ENCODE measurements around the gene PRAME. TPM values are rescaled to one million over a fixed set of nuclear protein-coding genes. Genes with fewer than 3 reads are reported as not detected.

Gene PRAME
- total and polyA plus RNA-seq, 12 donors = 0.22 to 0.49 (median 0.41) TPM; not detected in 8

GRCh38 chr22:22591348-22592299 is 32.6 kb upstream of the PRAME start:
- WGBS, 2 donors = 59 to 62% methylated on average over 8 of the region's 8 CpGs
- no peaks in the 10 kb centered on the region for H3K4me1 ChIP-seq
- H3K36me3 ChIP-seq = no peaks in the 10 kb centered on the region
- no peak overlapping the region for H3K4me3 ChIP-seq
- no peak for DNase-seq
- H3K27ac ChIP-seq = no peak overlapping the region
- peak in 2 of 9 donors; percentile 7 to 31 for TF ChIP-seq CTCF (IDR thresholded peaks at IDR 0.05)
- ATAC-seq = no peak
- intact Hi-C loops (cut with DNase I) = loop anchor here in 4 of 10 donors (10.0 kb wide), 3 partner anchors 93 to 533 kb away; no protein-coding TSS in a partner anchor
- H3K27me3 ChIP-seq = peaks cover 0 to 32% (median 6%) of the 10 kb centered on the region in 7 donors
- no peaks in the 10 kb centered on the region for H3K9me3 ChIP-seq

GRCh38 chr22:22590136-22590891 is 31.2 kb upstream of the PRAME start:
- no peak overlapping the region for H3K27ac ChIP-seq
- TF ChIP-seq CTCF (IDR thresholded peaks at IDR 0.05) = no peak
- intact Hi-C loops (cut with DNase I) = loop anchor here in 4 of 10 donors (10.0 kb wide), 3 partner anchors 94 to 534 kb away; no protein-coding TSS in a partner anchor
- no peak for DNase-seq
- ATAC-seq = no peak
- H3K4me3 ChIP-seq = no peak overlapping the region
- no peaks in the 10 kb centered on the region for H3K36me3 ChIP-seq
- 92 to 94% methylated on average over 8 of the region's 8 CpGs for WGBS, 2 donors
- H3K27me3 ChIP-seq = peaks cover 0 to 40% (median 9%) of the 10 kb centered on the region in 7 donors
- H3K4me1 ChIP-seq = no peaks in the 10 kb centered on the region
- H3K9me3 ChIP-seq = no peaks in the 10 kb centered on the region

GRCh38 chr22:22588485-22589164 is 29.6 kb upstream of the PRAME start:
- no peaks in the 10 kb centered on the region for H3K36me3 ChIP-seq
- DNase-seq = no peak
- no peak for TF ChIP-seq CTCF (IDR thresholded peaks at IDR 0.05)
- 61 to 64% methylated on average over 12 of the region's 12 CpGs for WGBS, 2 donors
- H3K4me1 ChIP-seq = no peaks in the 10 kb centered on the region
- no peak overlapping the region for H3K4me3 ChIP-seq
- ATAC-seq = no peak
- no peak overlapping the region for H3K27ac ChIP-seq
- intact Hi-C loops (cut with DNase I) = loop anchor here in 5 of 10 donors (5.0 to 10.0 kb wide), 3 partner anchors 96 to 124 kb away; no protein-coding TSS in a partner anchor
- no peaks in the 10 kb centered on the region for H3K9me3 ChIP-seq
- peaks cover 0 to 50% (median 14%) of the 10 kb centered on the region in 7 donors for H3K27me3 ChIP-seq
